OCI-LY3 (cell line): Measurements from ENCODE around the gene FAM153A.
"Not testable (repeated sequence)": the region's sequence is repeated elsewhere in the genome, so short reads cannot be mapped to it uniquely, and the experiment has no call there.

ENCODE experiments used
- CTCF ChIP-seq: fragments of 200-600, 300-600 bp; sonication (generic); IDR thresholded peaks from 2 replicates; pipeline ENCODE4 v1.5.1; 2014; ENCODE audit warnings: antibody characterized with exemption, low read length, low read depth
- EZH2phosphoT487 ChIP-seq: fragments of 200-600 bp; shearing (Covaris generic); IDR thresholded peaks from 2 replicates; pipeline ENCODE4 v1.6.1; 2018; ENCODE audit warnings: antibody characterized with exemption, mixed run types, low read depth

DNA sequence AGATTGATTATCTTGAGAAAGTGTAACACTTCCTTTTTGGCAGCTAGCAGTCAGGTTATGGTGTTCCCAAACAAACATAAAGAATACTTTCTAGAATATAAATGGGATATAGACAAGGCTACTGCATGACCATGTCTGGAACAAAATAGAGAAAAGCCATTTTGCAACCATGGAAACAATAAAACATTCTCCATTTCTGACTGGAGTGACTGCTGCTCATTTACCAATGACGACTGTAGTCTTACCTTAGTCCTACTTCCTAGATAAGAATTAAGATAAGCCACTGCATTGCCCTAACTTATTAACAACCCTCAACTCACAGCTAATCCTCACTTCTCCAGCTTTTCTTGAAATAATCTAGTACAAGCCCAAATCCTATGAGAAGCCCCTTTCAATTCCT, 100.8 kb downstream of the FAM153A start:
- TF ChIP-seq CTCF, EZH2phosphoT487: not testable (repeated sequence)
